K562 (cell line): Measurements from ENCODE around the gene SIRT2. TPM values are rescaled to one million over a fixed set of nuclear protein-coding genes. Genes with fewer than 3 reads are reported as not detected.

Source experiments
- EP300 ChIP-seq: IDR thresholded peaks from 2 replicates; pipeline ENCODE4 v1.6.1; 2012; ENCODE audit warnings: low read length, improper control_type of control experiment
- FOXJ3 ChIP-seq: sonication (generic); formaldehyde crosslinking; IDR thresholded peaks from 2 replicates; pipeline ENCODE4 v1.4.0; 2020; ENCODE audit warnings: mild to moderate bottlenecking, missing genetic modification reagents
- HDAC6 ChIP-seq: IDR thresholded peaks from 2 replicates; pipeline ENCODE4 v1.6.1; 2012; ENCODE audit warnings: low read depth, mild to moderate bottlenecking, control low read depth, inconsistent platforms, low read length, moderate library complexity
- IRF2 ChIP-seq: sonication (generic); formaldehyde crosslinking; IDR thresholded peaks from 2 replicates; pipeline ENCODE4 v1.8.1; 2022; ENCODE audit warnings: mild to moderate bottlenecking, missing genetic modification reagents
- MCM3 ChIP-seq: fragments of 450-650 bp; IDR thresholded peaks from 2 replicates; pipeline ENCODE4 v1.6.1; 2016
- NCOA6 ChIP-seq: fragments of 450-650 bp; IDR thresholded peaks from 2 replicates; pipeline ENCODE4 v1.6.1; 2017; ENCODE audit warnings: mild to moderate bottlenecking
- PTTG1 ChIP-seq: fragments of 450-650 bp; IDR thresholded peaks from 2 replicates; pipeline ENCODE4 v1.6.1; 2016; ENCODE audit warnings: low read depth, mild to moderate bottlenecking, missing genetic modification characterization, missing compliant biosample characterization
- PYGO2 ChIP-seq: fragments of 450-650 bp; IDR thresholded peaks from 2 replicates; pipeline ENCODE4 v1.6.1; 2016; ENCODE audit warnings: mild to moderate bottlenecking, missing genetic modification characterization, moderate library complexity, missing compliant biosample characterization
- SMARCA5 ChIP-seq: fragments of 450-650 bp; IDR thresholded peaks from 2 replicates; pipeline ENCODE4 v1.6.1; 2016
- STAT5A ChIP-seq: IDR thresholded peaks from 2 replicates; pipeline ENCODE4 v1.6.1; 2012; ENCODE audit warnings: low read length, inconsistent platforms, borderline replicate concordance
- TAF9B ChIP-seq: fragments of 450-650 bp; IDR thresholded peaks from 2 replicates; pipeline ENCODE4 v1.6.1; 2018; ENCODE audit warnings: mild to moderate bottlenecking; ENCODE audit not compliant: partially characterized antibody
- TAL1 ChIP-seq: fragments of 450-650 bp; IDR thresholded peaks from 2 replicates; pipeline ENCODE4 v1.6.1; 2016; ENCODE audit warnings: mild to moderate bottlenecking
- ZNF232 ChIP-seq: sonication (generic); formaldehyde crosslinking; IDR thresholded peaks from 2 replicates; pipeline ENCODE4 v1.8.0; 2022; ENCODE audit warnings: mild to moderate bottlenecking, missing genetic modification reagents
- ZNF551 ChIP-seq: fragments of 250-450 bp; sonication (Bioruptor Pico); IDR thresholded peaks from 2 replicates; pipeline ENCODE4 v1.5.0; 2021; ENCODE audit warnings: mild to moderate bottlenecking, moderate library complexity
- ZNF57 ChIP-seq: fragments of 450-650 bp; formaldehyde crosslinking; IDR thresholded peaks from 2 replicates; pipeline ENCODE4 v1.4.0; 2020; ENCODE audit warnings: mild to moderate bottlenecking, moderate library complexity
- ZNF76 ChIP-seq: fragments of 250-450 bp; sonication (Bioruptor Pico); IDR thresholded peaks from 2 replicates; pipeline ENCODE4 v1.4.0; 2020; ENCODE audit warnings: mild to moderate bottlenecking, moderate library complexity, borderline replicate concordance
- polyA plus RNA-seq, 8 experiments: library from polyadenylated mRNA; depleted of rRNA in 4 of 8; stranded (reverse) in 5 of 8; unstranded in 3 of 8; fragments of >200 nt; fragmentation: Nextera tagmentation in 2 of 8; fragmentation: Illumina TruSeq in 1 of 8; extraction: Ambion mirVana in 2 of 8; extraction: Trizol in 1 of 8; gene quantifications; 2 replicates each; pipeline versions ENCODE4 v1.2.1 to v1.2.3, GENCODE V29; 2011 to 2014; ENCODE audit warnings: inconsistent platforms in 1 of 8, missing spikeins in 1 of 8
- total RNA-seq, 7 experiments: library from RNA; depleted of rRNA in 6 of 7; stranded (reverse); fragments of >200 nt in 6 of 7; fragmentation: Illumina TruSeq in 2 of 7; extraction: Trizol in 2 of 7; gene quantifications; 2 replicates each; pipeline versions ENCODE4 v1.2.1 to v1.2.3, GENCODE V29; 2011 to 2021; ENCODE audit warnings: low replicate concordance in 1 of 7
- TF ChIP-seq, protein P1 (sequence below): IDR thresholded peaks from 2 replicates; pipeline ENCODE4 v1.6.1; 2011; ENCODE audit warnings: borderline replicate concordance, low read depth, mild to moderate bottlenecking, moderate library complexity, low read length; ENCODE audit not compliant: insufficient read depth, poor library complexity, severe bottlenecking
- TF ChIP-seq, protein P2 (sequence below): fragments of 250-450 bp; sonication (Bioruptor Pico); IDR thresholded peaks from 2 replicates; pipeline ENCODE4 v1.4.0; 2020; ENCODE audit warnings: mild to moderate bottlenecking, moderate library complexity, borderline replicate concordance
- TF ChIP-seq, protein P3 (sequence below): fragments of 250-450 bp; sonication (Bioruptor Pico); IDR thresholded peaks from 2 replicates; pipeline ENCODE4 v1.4.0; 2020; ENCODE audit warnings: mild to moderate bottlenecking
- TF ChIP-seq, protein P4 (sequence below): fragments of 450-650 bp; IDR thresholded peaks from 2 replicates; pipeline ENCODE4 v1.7.1; 2018; ENCODE audit warnings: mild to moderate bottlenecking, low read depth; ENCODE audit not compliant: partially characterized antibody

SIRT2 gene
- total and polyA plus RNA-seq, 9 of the 15 experiments (the other 6 are each of a cell fraction or from before 2014, with no cell fraction given) = 2.3 to 35.2 (median 22.9) TPM

DNA sequence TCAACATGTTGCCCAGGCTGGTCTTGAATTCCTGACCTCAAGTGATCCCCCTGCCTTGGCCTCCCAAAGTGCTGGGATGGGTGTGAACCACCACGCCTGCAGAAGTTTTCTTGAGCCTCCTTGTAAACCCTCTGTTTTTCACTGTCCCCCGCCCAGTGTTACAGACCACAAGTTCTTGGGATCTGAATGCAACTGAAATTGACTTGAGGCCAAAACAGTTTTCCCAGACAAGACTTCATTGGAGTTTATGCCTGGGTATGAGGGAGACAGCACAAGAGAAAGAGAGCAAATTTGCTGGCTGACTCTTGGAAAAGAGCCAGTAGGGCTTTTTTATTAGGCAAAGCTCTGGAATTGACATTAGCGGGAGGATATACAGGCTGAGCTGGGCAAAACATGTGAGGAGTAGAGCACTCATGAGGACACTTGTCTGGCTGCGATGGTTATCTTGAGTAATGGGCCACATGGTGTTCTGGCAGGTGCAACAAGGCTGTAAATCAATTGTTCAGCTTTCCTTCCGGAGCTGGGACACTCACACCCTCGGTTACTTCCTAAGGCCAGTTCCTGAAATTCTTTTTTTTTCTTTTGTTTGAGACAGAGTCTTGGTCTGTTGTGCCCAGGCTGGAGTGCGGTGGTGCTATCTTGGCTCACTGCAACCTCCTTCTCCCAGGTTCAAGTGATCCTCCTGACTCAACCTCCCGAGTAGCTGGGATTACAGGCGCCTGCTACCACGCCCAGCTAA, 36.9 kb downstream of the SIRT2 start (continued):
- TF ChIP-seq MCM3 (no peak), TAL1 (peak; percentile 54), PYGO2 (tag) (peak; percentile 74; the same call in 1 of the 2 replicates), SMARCA5 (no peak), ZNF551 (CRISPR knock-in tag) (no peak), HDAC6 (no peak), FOXJ3 (CRISPR knock-in tag) (no peak), ZNF76 (CRISPR knock-in tag) (no peak), IRF2 (CRISPR knock-in tag) (no peak), ZNF57 (CRISPR knock-in tag) (no peak), STAT5A (no peak), PTTG1 (no peak), TAF9B (peak; percentile 68), EP300 (peak; percentile 82), NCOA6 (no peak), ZNF232 (no peak)
- TF ChIP-seq, protein P1, sequence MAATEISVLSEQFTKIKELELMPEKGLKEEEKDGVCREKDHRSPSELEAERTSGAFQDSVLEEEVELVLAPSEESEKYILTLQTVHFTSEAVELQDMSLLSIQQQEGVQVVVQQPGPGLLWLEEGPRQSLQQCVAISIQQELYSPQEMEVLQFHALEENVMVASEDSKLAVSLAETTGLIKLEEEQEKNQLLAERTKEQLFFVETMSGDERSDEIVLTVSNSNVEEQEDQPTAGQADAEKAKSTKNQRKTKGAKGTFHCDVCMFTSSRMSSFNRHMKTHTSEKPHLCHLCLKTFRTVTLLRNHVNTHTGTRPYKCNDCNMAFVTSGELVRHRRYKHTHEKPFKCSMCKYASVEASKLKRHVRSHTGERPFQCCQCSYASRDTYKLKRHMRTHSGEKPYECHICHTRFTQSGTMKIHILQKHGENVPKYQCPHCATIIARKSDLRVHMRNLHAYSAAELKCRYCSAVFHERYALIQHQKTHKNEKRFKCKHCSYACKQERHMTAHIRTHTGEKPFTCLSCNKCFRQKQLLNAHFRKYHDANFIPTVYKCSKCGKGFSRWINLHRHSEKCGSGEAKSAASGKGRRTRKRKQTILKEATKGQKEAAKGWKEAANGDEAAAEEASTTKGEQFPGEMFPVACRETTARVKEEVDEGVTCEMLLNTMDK = no peak
- TF ChIP-seq, protein P2, sequence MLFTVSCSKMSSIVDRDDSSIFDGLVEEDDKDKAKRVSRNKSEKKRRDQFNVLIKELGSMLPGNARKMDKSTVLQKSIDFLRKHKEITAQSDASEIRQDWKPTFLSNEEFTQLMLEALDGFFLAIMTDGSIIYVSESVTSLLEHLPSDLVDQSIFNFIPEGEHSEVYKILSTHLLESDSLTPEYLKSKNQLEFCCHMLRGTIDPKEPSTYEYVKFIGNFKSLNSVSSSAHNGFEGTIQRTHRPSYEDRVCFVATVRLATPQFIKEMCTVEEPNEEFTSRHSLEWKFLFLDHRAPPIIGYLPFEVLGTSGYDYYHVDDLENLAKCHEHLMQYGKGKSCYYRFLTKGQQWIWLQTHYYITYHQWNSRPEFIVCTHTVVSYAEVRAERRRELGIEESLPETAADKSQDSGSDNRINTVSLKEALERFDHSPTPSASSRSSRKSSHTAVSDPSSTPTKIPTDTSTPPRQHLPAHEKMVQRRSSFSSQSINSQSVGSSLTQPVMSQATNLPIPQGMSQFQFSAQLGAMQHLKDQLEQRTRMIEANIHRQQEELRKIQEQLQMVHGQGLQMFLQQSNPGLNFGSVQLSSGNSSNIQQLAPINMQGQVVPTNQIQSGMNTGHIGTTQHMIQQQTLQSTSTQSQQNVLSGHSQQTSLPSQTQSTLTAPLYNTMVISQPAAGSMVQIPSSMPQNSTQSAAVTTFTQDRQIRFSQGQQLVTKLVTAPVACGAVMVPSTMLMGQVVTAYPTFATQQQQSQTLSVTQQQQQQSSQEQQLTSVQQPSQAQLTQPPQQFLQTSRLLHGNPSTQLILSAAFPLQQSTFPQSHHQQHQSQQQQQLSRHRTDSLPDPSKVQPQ = peak; percentile 49; the same call in 1 of the 2 replicates
- TF ChIP-seq, protein P3, sequence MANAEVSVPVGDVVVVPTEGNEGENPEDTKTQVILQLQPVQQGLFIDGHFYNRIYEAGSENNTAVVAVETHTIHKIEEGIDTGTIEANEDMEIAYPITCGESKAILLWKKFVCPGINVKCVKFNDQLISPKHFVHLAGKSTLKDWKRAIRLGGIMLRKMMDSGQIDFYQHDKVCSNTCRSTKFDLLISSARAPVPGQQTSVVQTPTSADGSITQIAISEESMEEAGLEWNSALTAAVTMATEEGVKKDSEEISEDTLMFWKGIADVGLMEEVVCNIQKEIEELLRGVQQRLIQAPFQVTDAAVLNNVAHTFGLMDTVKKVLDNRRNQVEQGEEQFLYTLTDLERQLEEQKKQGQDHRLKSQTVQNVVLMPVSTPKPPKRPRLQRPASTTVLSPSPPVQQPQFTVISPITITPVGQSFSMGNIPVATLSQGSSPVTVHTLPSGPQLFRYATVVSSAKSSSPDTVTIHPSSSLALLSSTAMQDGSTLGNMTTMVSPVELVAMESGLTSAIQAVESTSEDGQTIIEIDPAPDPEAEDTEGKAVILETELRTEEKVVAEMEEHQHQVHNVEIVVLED = no peak
- TF ChIP-seq, protein P4, sequence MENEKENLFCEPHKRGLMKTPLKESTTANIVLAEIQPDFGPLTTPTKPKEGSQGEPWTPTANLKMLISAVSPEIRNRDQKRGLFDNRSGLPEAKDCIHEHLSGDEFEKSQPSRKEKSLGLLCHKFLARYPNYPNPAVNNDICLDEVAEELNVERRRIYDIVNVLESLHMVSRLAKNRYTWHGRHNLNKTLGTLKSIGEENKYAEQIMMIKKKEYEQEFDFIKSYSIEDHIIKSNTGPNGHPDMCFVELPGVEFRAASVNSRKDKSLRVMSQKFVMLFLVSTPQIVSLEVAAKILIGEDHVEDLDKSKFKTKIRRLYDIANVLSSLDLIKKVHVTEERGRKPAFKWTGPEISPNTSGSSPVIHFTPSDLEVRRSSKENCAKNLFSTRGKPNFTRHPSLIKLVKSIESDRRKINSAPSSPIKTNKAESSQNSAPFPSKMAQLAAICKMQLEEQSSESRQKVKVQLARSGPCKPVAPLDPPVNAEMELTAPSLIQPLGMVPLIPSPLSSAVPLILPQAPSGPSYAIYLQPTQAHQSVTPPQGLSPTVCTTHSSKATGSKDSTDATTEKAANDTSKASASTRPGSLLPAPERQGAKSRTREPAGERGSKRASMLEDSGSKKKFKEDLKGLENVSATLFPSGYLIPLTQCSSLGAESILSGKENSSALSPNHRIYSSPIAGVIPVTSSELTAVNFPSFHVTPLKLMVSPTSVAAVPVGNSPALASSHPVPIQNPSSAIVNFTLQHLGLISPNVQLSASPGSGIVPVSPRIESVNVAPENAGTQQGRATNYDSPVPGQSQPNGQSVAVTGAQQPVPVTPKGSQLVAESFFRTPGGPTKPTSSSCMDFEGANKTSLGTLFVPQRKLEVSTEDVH = peak; percentile 48
